HG03039 (cell line): Measurements from ENCODE around the gene SDC3.

Experiments
- ATAC-seq: cut with Tn5 transposase; IDR thresholded peaks from one replicate; pipeline ENCODE4 v1.9.1; 2021; ENCODE audit warnings: mild to moderate bottlenecking, moderate library complexity; ENCODE audit not compliant: unreplicated experiment

Gene SDC3

GRCh38 chr1:30890502-30891226 is 17.9 kb downstream of the SDC3 start:
- ATAC-seq = no peak

GRCh38 chr1:30889511-30889910 is 19.0 kb downstream of the SDC3 start:
- no peak for ATAC-seq

- ATAC-seq = no peak
Observed at GRCh38 chr1:30888975-30889374, 19.6 kb downstream of the SDC3 start.

- ATAC-seq = no peak
Observed at GRCh38 chr1:30888391-30888790, 20.2 kb downstream of the SDC3 start.

- ATAC-seq = no peak
Observed at GRCh38 chr1:30887485-30888315, 20.9 kb downstream of the SDC3 start.

GRCh38 chr1:30886710-30887428 is 21.7 kb downstream of the SDC3 start:
- ATAC-seq = no peak

- no peak for ATAC-seq
Observed at GRCh38 chr1:30885570-30886522, 22.7 kb downstream of the SDC3 start.

- ATAC-seq = no peak
Observed at GRCh38 chr1:30884723-30885122, 23.8 kb downstream of the SDC3 start.

- ATAC-seq = no peak
Observed at GRCh38 chr1:30883389-30884172, 25.0 kb downstream of the SDC3 start.

- ATAC-seq = no peak
Observed at GRCh38 chr1:30882678-30883388, 25.7 kb downstream of the SDC3 start.

- no peak for ATAC-seq
Observed at GRCh38 chr1:30881319-30882181, 27.0 kb downstream of the SDC3 start.

- no peak for ATAC-seq
Observed at GRCh38 chr1:30880678-30881318, 27.8 kb downstream of the SDC3 start.

GRCh38 chr1:30879940-30880677 is 28.4 kb downstream of the SDC3 start:
- no peak for ATAC-seq

- ATAC-seq = no peak
Observed at GRCh38 chr1:30879126-30879786, 29.3 kb downstream of the SDC3 start.

GRCh38 chr1:30878559-30878958 is 30.0 kb downstream of the SDC3 start:
- no peak for ATAC-seq

- ATAC-seq = no peak
Observed at GRCh38 chr1:30878016-30878415, 30.5 kb downstream of the SDC3 start.
